ENCODE data around the gene PCDH15.
A peak's percentile ranks its signal among the peaks of the same experiment; 100 is the strongest.

PCDH15 gene

DNA sequence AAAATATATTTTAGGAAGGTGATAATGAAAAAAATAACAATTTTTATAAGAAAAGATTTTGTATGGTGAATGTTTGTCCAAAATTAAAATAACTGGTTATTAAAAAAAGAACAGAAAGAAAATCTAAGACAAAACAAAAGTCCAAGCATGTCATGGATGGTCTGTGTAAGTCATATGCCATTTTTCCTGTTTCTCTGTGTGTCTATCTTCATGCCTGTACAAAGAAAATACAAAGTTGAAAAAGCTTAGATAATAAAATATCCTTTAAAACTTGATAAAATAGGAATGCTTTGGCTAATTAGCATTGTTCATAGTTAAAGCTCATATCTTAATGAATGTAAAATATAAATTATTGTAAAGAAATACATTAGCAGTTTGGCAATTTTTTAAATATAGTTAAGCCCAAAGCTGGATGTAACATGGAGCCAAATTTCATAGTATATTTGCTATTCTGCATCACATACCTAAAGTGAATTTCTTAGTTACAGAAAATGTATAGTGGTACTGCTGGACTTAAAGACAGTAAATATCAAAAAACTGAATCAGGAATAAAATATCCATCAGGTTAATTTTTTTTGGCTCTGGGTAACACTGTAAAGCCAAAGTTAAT, 661.1 kb downstream of the PCDH15 start:
- no peak overlapping the region for H2AFZ ChIP-seq (ENCODE audit: low read length)
- H3K36me3 ChIP-seq (ENCODE audit: insufficient read depth, low read length) = no peaks in the 10 kb centered on the region
- H3K4me1 ChIP-seq (ENCODE audit: insufficient read depth, low read length, poor library complexity, severe bottlenecking) = no peaks in the 10 kb centered on the region
- H3K9ac ChIP-seq (ENCODE audit: low read depth, low read length, poor library complexity, severe bottlenecking) = no peak overlapping the region
- H3F3A ChIP-seq (ENCODE audit: low read depth) = no peaks in the 10 kb centered on the region
- H3K4me3 ChIP-seq (ENCODE audit: low read length, poor library complexity, severe bottlenecking) = no peak overlapping the region
- H3K27me3 ChIP-seq (ENCODE audit: insufficient read depth, low read length, poor library complexity, severe bottlenecking) = no peaks in the 10 kb centered on the region
- H3K9me3 ChIP-seq (ENCODE audit: insufficient read depth, low read depth, low read length) = no peaks in the 10 kb centered on the region
- H3K9me2 ChIP-seq (replicated peaks; ENCODE audit: low read depth, low read length) = no peaks in the 10 kb centered on the region
- no peak for TF ChIP-seq EZH2phosphoT487 (IDR thresholded peaks at IDR 0.05; ENCODE audit: borderline replicate concordance)
- TF ChIP-seq, protein P1, sequence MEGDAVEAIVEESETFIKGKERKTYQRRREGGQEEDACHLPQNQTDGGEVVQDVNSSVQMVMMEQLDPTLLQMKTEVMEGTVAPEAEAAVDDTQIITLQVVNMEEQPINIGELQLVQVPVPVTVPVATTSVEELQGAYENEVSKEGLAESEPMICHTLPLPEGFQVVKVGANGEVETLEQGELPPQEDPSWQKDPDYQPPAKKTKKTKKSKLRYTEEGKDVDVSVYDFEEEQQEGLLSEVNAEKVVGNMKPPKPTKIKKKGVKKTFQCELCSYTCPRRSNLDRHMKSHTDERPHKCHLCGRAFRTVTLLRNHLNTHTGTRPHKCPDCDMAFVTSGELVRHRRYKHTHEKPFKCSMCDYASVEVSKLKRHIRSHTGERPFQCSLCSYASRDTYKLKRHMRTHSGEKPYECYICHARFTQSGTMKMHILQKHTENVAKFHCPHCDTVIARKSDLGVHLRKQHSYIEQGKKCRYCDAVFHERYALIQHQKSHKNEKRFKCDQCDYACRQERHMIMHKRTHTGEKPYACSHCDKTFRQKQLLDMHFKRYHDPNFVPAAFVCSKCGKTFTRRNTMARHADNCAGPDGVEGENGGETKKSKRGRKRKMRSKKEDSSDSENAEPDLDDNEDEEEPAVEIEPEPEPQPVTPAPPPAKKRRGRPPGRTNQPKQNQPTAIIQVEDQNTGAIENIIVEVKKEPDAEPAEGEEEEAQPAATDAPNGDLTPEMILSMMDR (conservative IDR thresholded peaks at IDR 0.05; ENCODE audit: low read length) = no peak
- no peak overlapping the region for H3K4me2 ChIP-seq (ENCODE audit: low read depth, low read length, poor library complexity, severe bottlenecking)
- H4K20me1 ChIP-seq (ENCODE audit: insufficient read depth, low read length, poor library complexity, severe bottlenecking) = no peaks in the 10 kb centered on the region
- H3K79me2 ChIP-seq (ENCODE audit: insufficient read depth, low read length) = no peaks in the 10 kb centered on the region

DNA sequence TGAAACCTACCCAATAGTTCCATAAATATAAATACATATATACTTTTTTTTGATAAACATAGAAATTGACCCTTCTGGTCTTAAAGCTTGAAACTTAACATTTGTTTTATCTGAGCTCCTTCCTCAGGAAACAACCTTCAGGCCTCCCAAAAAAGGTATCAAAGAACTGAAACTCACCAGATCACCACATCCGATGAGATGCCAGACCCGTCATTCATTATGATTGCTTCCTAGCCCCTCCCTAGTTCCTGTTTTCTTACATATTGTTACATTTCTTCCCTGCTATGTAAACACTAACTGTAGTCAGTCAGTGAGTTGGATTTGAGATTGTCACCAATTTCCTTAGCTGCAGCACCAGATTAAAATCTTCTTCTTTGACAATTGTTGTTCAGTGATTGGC, 663.6 kb downstream of the PCDH15 start:
- Histone ChIP-seq H3K4me2 (ENCODE audit: low read depth, low read length, poor library complexity, severe bottlenecking) (no peak overlapping the region), H4K20me1 (ENCODE audit: insufficient read depth, low read length, poor library complexity, severe bottlenecking) (no peaks in the 10 kb centered on the region), H3K36me3 (ENCODE audit: insufficient read depth, low read length) (no peaks in the 10 kb centered on the region), H3K9me2 (replicated peaks; ENCODE audit: low read depth, low read length) (no peaks in the 10 kb centered on the region), H3K9ac (ENCODE audit: low read depth, low read length, poor library complexity, severe bottlenecking) (no peak overlapping the region), H2AFZ (ENCODE audit: low read length) (no peak overlapping the region), H3K27me3 (ENCODE audit: insufficient read depth, low read length, poor library complexity, severe bottlenecking) (no peaks in the 10 kb centered on the region), H3K9me3 (ENCODE audit: insufficient read depth, low read depth, low read length) (no peaks in the 10 kb centered on the region), H3K4me1 (ENCODE audit: insufficient read depth, low read length, poor library complexity, severe bottlenecking) (no peaks in the 10 kb centered on the region), H3F3A (ENCODE audit: low read depth) (no peaks in the 10 kb centered on the region), H3K4me3 (ENCODE audit: low read length, poor library complexity, severe bottlenecking) (no peak overlapping the region), H3K79me2 (ENCODE audit: insufficient read depth, low read length) (no peaks in the 10 kb centered on the region)
- TF ChIP-seq, protein P1 (conservative IDR thresholded peaks at IDR 0.05; ENCODE audit: low read length) = no peak
- TF ChIP-seq EZH2phosphoT487 (IDR thresholded peaks at IDR 0.05; ENCODE audit: borderline replicate concordance) = no peak

DNA sequence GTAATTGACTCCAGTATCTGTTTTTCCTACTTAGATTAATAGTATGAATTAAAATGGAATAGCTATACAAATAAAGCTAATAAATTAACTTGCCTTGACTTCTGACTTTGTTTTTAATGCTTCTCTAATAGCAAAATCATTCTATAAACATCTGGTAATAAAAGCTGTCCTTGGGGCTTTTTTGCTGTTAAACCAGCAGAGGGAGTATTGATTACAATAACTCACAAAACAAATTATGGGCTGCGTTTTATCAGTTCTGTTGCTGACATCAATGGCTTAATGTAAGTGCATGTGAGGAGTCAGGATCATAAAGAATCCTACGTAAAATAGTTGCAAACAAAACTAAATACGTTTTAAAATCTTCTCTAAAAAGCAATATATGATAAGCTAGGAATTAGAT, 667.8 kb downstream of the PCDH15 start:
- no peak overlapping the region for H2AFZ ChIP-seq (ENCODE audit: low read length)
- H3K4me3 ChIP-seq (ENCODE audit: low read length, poor library complexity, severe bottlenecking) = no peak overlapping the region
- H3F3A ChIP-seq (ENCODE audit: low read depth) = no peaks in the 10 kb centered on the region
- no peaks in the 10 kb centered on the region for H3K9me2 ChIP-seq (replicated peaks; ENCODE audit: low read depth, low read length)
- no peaks in the 10 kb centered on the region for H3K36me3 ChIP-seq (ENCODE audit: insufficient read depth, low read length)
- no peak overlapping the region for H3K9ac ChIP-seq (ENCODE audit: low read depth, low read length, poor library complexity, severe bottlenecking)
- no peak overlapping the region for H3K4me2 ChIP-seq (ENCODE audit: low read depth, low read length, poor library complexity, severe bottlenecking)
- H3K79me2 ChIP-seq (ENCODE audit: insufficient read depth, low read length) = no peaks in the 10 kb centered on the region
- no peaks in the 10 kb centered on the region for H3K4me1 ChIP-seq (ENCODE audit: insufficient read depth, low read length, poor library complexity, severe bottlenecking)
- H3K27me3 ChIP-seq (ENCODE audit: insufficient read depth, low read length, poor library complexity, severe bottlenecking) = no peaks in the 10 kb centered on the region
- no peaks in the 10 kb centered on the region for H4K20me1 ChIP-seq (ENCODE audit: insufficient read depth, low read length, poor library complexity, severe bottlenecking)
- TF ChIP-seq EZH2phosphoT487 (IDR thresholded peaks at IDR 0.05; ENCODE audit: borderline replicate concordance) = no peak
- TF ChIP-seq, protein P1 (conservative IDR thresholded peaks at IDR 0.05; ENCODE audit: low read length) = peak; percentile 34; the same call in 1 of the 2 replicates
- H3K9me3 ChIP-seq (ENCODE audit: insufficient read depth, low read depth, low read length) = no peaks in the 10 kb centered on the region

All from Loucy (cell line).